GM21423 (cell line): ENCODE results near the gene ADGRG6.
"Not testable (repeated sequence)": the region's sequence is repeated elsewhere in the genome, so short reads cannot be mapped to it uniquely, and the experiment has no call there.

Experiments used
- ATAC-seq: cut with Tn5 transposase; IDR thresholded peaks from one replicate; pipeline ENCODE4 v1.9.1; 2021; ENCODE audit warnings: mild to moderate bottlenecking, moderate library complexity; ENCODE audit not compliant: unreplicated experiment

ADGRG6 gene

GRCh38 chr6:142301651-142302391 is at the start of gene ADGRG6:
ADGRG6 (plus strand) TSS chr6:142302007; CDS start chr6:142302330, 323 bp downstream.
- ATAC-seq, result peak; percentile 73

- ATAC-seq, result no peak
Measured at GRCh38 chr6:142254513-142254912, 47.3 kb upstream of the ADGRG6 start.

- ATAC-seq, result no peak
Measured at GRCh38 chr6:142255785-142256184, 46.0 kb upstream of the ADGRG6 start.

DNA sequence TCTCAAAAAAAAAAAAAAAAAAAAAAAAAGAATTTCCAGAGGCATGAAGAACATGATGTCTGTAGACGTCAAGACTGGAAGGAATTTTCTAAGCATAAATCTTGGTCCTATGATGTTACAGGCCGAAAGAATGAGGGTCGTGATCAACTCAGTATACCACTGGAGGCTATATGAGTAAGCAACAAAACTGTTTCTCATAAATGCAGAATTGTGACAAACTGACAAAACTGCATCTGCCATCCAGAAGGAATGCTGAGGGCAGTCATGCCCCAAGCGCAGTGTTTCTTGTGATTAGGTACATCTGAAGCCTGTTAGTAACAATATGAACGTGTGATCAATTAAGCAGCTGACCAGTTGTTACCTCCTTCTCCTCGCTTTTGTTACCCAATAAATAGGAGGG is 43.5 kb upstream of the ADGRG6 start:
- no peak for ATAC-seq

GRCh38 chr6:142258757-142259156 is 43.0 kb upstream of the ADGRG6 start:
- no peak for ATAC-seq

- no peak for ATAC-seq
Measured at GRCh38 chr6:142260748-142261147, 41.1 kb upstream of the ADGRG6 start.

DNA sequence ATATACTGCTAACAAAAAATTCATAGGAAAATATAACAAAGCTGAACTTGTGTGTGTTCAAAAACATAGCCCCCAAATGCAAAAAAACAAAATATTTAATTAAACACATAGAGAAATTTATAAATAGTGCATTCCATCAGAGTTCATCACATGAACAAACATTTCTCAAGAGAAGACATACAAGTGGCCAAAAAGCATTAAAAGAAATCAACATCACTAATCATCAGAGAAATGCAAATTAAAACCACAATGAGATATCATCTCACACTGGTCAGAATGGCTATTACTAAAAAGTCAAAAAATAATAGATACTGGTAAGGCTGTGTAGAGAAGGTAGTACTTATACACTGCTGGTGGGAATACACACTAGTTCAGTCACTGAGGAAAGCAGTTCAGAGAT is 39.6 kb upstream of the ADGRG6 start:
- ATAC-seq, result no peak

DNA sequence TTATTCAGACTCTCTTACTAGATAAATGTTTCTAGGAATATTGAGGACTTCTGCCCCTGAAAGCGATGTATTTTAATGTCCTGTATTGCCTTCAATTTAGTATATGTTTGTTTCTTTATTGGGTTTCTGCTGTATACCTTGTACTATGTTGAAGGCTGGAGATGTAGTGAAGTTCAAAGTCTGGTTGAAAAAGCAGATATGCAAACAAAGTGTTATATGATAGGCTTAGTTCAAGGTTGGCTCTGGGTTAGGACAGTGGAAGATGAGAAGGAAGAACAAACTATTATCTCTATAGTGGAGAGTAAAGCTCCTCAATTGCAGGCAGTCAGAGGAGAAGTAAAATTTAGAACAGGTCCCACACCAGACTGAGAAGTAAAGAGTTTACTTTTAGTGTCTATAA is 36.3 kb upstream of the ADGRG6 start:
- ATAC-seq, result no peak

GRCh38 chr6:142266060-142266459 is 35.7 kb upstream of the ADGRG6 start:
- no peak for ATAC-seq

GRCh38 chr6:142271476-142271875 is 30.3 kb upstream of the ADGRG6 start:
- no peak for ATAC-seq

GRCh38 chr6:142274656-142275055 is 27.2 kb upstream of the ADGRG6 start:
- no peak for ATAC-seq

DNA sequence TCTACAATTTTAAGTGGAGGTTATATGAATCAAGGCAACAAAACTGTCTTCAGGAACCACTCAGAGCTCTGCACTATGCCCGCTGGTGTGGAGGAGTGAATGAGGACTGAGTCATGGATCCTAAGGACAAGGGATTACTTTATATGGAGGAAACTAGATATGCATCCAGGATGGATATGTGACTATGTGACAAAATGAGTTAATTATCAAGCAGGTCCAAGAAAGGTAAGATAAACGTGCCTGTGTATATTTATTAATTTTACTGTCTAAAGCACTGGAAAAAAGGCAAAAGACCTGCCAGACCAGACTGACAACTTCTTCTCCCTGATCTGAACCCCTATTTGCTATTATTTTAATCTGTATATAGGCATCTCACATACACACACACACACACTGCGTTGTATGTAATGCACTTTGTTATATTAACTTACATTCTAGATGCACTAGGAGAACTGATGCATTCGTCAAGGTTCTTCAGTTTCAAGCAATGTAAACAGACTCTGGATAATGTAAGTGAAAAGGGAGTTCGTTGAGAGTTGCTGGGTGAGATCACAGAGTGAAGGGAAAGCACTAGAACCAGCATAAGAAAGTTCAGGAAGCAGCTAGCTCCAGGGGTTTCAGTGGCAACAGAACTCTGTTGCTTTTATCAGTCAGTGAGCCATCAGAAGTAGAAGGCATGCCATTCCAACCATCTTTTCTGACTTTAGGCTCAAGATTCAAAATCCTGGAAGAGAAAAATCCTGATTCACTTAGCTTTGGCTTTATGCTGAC is 26.4 kb upstream of the ADGRG6 start:
- no peak for ATAC-seq

GRCh38 chr6:142276256-142276655 is 25.6 kb upstream of the ADGRG6 start:
- ATAC-seq, result no peak

DNA sequence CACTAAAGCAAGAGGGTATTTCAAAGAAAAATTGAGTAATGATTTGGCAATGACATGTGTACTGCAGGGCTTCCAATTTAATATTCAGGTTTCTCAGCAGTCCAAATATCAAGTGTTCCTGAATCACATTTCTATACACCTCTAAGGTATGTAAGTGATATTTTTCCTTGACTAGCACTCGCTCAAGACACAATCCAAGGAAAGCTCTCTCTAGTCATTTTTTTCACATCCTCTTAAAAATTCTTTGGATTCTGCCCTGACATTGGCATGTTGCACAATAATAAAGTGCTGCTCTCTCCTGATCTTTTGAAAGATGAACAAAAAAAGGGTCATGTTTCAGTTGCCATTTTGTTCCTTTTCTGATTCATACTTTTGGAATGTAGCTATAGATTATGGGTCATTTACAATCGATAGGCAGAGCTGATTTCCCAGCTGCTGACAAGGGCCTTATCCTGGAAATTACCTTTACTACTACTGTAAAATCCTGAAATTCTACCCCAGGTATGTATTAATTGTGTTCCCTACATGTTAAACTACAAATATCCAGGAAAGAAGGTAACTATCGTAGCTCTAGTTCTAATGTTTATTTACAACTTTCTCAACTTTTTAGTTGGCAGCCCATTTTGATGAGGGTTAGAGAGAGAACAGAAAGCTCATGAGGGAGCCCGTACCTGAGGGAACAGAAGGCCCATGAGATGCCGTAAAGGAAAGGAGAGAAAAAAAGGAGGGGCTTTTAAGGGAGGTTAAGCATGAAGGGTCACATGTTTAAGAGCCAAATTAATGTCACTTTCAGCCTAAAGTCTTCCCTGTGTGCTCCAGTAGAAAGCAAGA is 22.2 kb upstream of the ADGRG6 start:
- ATAC-seq, result no peak

DNA sequence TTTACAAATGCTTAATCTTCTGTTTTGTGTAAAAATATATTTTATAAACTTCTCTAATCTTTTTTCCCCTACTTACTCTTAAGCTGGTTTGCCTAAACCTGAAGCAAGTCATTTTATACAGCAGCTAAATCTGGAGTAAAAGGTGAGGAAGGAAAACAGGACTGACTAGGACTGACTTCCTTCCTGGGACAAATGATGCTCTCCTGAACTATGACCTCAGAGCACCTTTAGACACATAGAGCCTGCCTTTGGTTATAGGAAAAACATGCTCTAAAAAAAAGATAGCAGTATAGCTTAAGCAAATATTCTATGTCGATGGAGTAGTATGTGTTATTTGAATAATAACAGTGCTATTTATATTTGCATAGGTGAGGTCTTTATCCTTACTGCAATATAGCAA is 21.5 kb upstream of the ADGRG6 start:
- no peak for ATAC-seq

DNA sequence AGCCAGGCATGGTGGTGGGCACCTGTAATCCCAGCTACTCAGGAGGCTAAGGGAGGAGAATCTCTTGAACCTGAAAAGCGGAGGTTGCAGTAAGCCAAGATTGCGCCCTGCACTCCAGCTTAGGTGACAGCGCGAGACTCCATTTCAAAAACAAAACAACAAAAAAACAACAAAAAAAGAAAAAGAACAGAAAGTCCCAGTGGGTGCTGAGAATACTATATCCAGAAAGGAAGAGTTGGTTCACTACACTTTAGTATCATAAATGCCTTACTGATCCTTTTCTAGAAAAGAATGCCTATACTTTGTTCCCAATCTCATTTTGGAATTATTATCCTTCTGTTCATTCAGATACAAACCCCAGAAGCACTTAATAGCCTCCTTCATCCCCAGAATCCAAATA is 20.9 kb upstream of the ADGRG6 start:
- no peak for ATAC-seq

- ATAC-seq, result not testable (repeated sequence)
Measured at GRCh38 chr6:142283138-142283537, 18.7 kb upstream of the ADGRG6 start.

DNA sequence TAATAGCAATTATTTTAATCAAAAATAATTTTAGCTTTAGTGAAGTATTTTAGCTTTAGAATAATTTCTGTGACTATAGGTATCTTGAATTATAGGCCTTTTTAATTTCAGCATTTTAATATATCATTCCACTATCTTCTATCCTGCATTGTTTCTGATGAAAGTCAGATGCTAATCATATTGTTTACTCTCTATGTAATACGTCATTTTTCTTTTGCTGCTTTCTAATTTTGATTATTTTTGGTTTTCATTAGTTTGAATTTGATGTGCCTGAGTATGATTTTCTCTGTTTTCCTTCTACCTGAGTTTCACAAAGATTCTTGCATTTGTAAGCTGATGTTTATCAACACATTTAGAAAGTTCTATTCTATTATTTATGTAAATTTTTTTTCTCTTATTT is 17.4 kb upstream of the ADGRG6 start:
- no peak for ATAC-seq

- ATAC-seq, result no peak
Measured at GRCh38 chr6:142285235-142286087, 16.3 kb upstream of the ADGRG6 start.

DNA sequence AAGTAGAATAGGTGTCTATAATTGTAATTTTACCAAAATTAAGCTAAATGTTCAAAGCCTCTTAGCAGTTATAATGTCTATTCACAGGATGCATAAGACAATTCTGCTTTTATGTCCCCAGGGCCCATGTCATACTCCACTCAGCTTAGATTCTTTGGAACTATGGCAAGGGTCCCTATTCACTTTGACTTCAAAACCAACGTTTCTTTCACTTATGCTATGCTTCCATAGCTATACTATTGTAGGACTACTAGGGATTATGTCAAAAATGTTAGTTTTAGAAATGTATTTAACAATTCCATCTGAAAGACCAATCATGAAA is 15.8 kb upstream of the ADGRG6 start:
- ATAC-seq, result no peak

GRCh38 chr6:142289687-142290086 is 12.1 kb upstream of the ADGRG6 start:
- ATAC-seq, result no peak
